Astrocyte (in vitro differentiated cells and primary cell): Measurements from ENCODE around the gene TRIP13. TPM values are rescaled to one million over a fixed set of nuclear protein-coding genes. Genes with fewer than 3 reads are reported as not detected.

ENCODE experiments used
- DNase-seq: peaks from one replicate; pipeline ENCODE4 v3.0.0-alpha.2; 2010; ENCODE audit warnings: low read depth
- FAIRE-seq: peaks from 2 replicates; lab custom pipeline; 2011; peaks lifted over from hg19 to GRCh38; lab: Jason Lieb, UNC
- H2AFZ ChIP-seq: 2 replicates; pipeline ENCODE4 v1.6.0; 2012; ENCODE audit warnings: low read depth, low read length, inconsistent platforms
- H3K27ac ChIP-seq: 2 replicates; pipeline ENCODE4 v1.5.1; 2011; ENCODE audit warnings: low read depth, low read length, inconsistent platforms
- H3K27me3 ChIP-seq: 2 replicates; pipeline ENCODE4 v1.6.0; 2011; ENCODE audit warnings: low read length, inconsistent platforms; ENCODE audit not compliant: insufficient read depth
- H3K36me3 ChIP-seq: 2 replicates; pipeline ENCODE4 v1.5.1; 2011; ENCODE audit warnings: low read length, inconsistent platforms; ENCODE audit not compliant: insufficient read depth
- H3K4me1 ChIP-seq: 2 replicates; pipeline ENCODE4 v1.5.1; 2011; ENCODE audit warnings: low read length, inconsistent platforms; ENCODE audit not compliant: insufficient read depth
- H3K4me2 ChIP-seq: 2 replicates; pipeline ENCODE4 v1.6.0; 2012; ENCODE audit warnings: low read length, inconsistent platforms
- H3K4me3 ChIP-seq: 2 replicates; pipeline ENCODE4 v1.5.1; 2011; ENCODE audit warnings: low read depth, mild to moderate bottlenecking, low read length, inconsistent platforms; ENCODE audit not compliant: insufficient read depth
- H3K79me2 ChIP-seq: 2 replicates; pipeline ENCODE4 v1.6.0; 2012; ENCODE audit warnings: mild to moderate bottlenecking, low read length, inconsistent platforms; ENCODE audit not compliant: insufficient read depth
- H3K9ac ChIP-seq: 2 replicates; pipeline ENCODE4 v1.6.0; 2012; ENCODE audit warnings: mild to moderate bottlenecking, low read length, inconsistent platforms
- H3K9me3 ChIP-seq: 2 replicates; pipeline ENCODE4 v1.5.1; 2012; ENCODE audit warnings: low read depth, mild to moderate bottlenecking, low read length, inconsistent platforms; ENCODE audit not compliant: insufficient read depth
- H4K20me1 ChIP-seq: 2 replicates; pipeline ENCODE4 v1.6.0; 2012; ENCODE audit warnings: low read length, inconsistent platforms; ENCODE audit not compliant: insufficient read depth
- H3K27ac Mint-ChIP-seq: one replicate; pipeline ENCODE4 v1.8.0; 2021; ENCODE audit warnings: mild to moderate bottlenecking, mixed read lengths; ENCODE audit not compliant: unreplicated experiment
- H3K27me3 Mint-ChIP-seq: one replicate; pipeline ENCODE4 v1.8.0; 2021; ENCODE audit warnings: low read depth, mixed read lengths; ENCODE audit not compliant: unreplicated experiment
- H3K36me3 Mint-ChIP-seq: one replicate; pipeline ENCODE4 v1.8.0; 2021; ENCODE audit warnings: low read depth, mixed read lengths; ENCODE audit not compliant: unreplicated experiment
- H3K4me1 Mint-ChIP-seq: one replicate; pipeline ENCODE4 v1.8.0; 2021; ENCODE audit warnings: low read depth, mixed read lengths; ENCODE audit not compliant: unreplicated experiment
- H3K4me3 Mint-ChIP-seq: one replicate; pipeline ENCODE4 v1.8.0; 2021; ENCODE audit warnings: mild to moderate bottlenecking, moderate library complexity, mixed read lengths; ENCODE audit not compliant: unreplicated experiment
- H3K9me3 Mint-ChIP-seq: one replicate; pipeline ENCODE4 v1.8.0; 2021; ENCODE audit warnings: mild to moderate bottlenecking, mixed read lengths; ENCODE audit not compliant: unreplicated experiment
- CTCF ChIP-seq: IDR thresholded peaks from 2 replicates; pipeline ENCODE4 v1.5.1; 2011; ENCODE audit warnings: low read depth, mild to moderate bottlenecking, inconsistent platforms, low read length, moderate library complexity; ENCODE audit not compliant: insufficient read depth
- EZH2 ChIP-seq: IDR thresholded peaks from 2 replicates; pipeline ENCODE4 v1.6.1; 2012; ENCODE audit warnings: mild to moderate bottlenecking, low read length, inconsistent platforms; ENCODE audit not compliant: insufficient read depth
- total RNA-seq: library from RNA; stranded (reverse); gene quantifications from 2 replicates; pipeline ENCODE4 v1.2.1, GENCODE V29; 2021

The TRIP13 gene
- total RNA-seq, 1 donor from 2014 or later, result 7.3 TPM

- Histone ChIP-seq H2AFZ (no peak overlapping the region), H3K9ac (peak overlapping the region; percentile 87)
Observed at GRCh38 chr5:893711-894110, 1.0 kb downstream of the TRIP13 start.

GRCh38 chr5:900781-901180 is 8.1 kb downstream of the TRIP13 start:
- Histone ChIP-seq H3K36me3 (peaks cover 14% of the 10 kb centered on the region), H3K4me2 (no peak overlapping the region), H3K27ac (no peak overlapping the region), H3K4me3 (no peak overlapping the region), H3K79me2 (no peaks in the 10 kb centered on the region), H2AFZ (no peak overlapping the region), H3K4me1 (no peaks in the 10 kb centered on the region), H3K9ac (no peak overlapping the region), H3K27me3 (no peaks in the 10 kb centered on the region), H3K9me3 (no peaks in the 10 kb centered on the region), H4K20me1 (peaks cover 8% of the 10 kb centered on the region)
- Mint-ChIP-seq H3K4me1 (no peaks in the 10 kb centered on the region), H3K27me3 (no peaks in the 10 kb centered on the region), H3K27ac (no peak overlapping the region), H3K36me3 (no peaks in the 10 kb centered on the region), H3K9me3 (no peaks in the 10 kb centered on the region), H3K4me3 (no peak overlapping the region)
- FAIRE-seq (no peak), DNase-seq (no peak)
- TF ChIP-seq CTCF (no peak), EZH2 (no peak)

More at GRCh38 chr5:893711-894110, 1.0 kb downstream of the TRIP13 start:
- Mint-ChIP-seq H3K27ac (no peak overlapping the region), H3K27me3 (no peaks in the 10 kb centered on the region), H3K4me1 (peaks cover 12% of the 10 kb centered on the region), H3K9me3 (no peaks in the 10 kb centered on the region), H3K36me3 (peaks cover 4% of the 10 kb centered on the region), H3K4me3 (peak overlapping the region; percentile 83)
- FAIRE-seq (no peak), DNase-seq (no peak)
- no peaks in the 10 kb centered on the region for H3K9me3 ChIP-seq
- H4K20me1 ChIP-seq, result peaks cover 19% of the 10 kb centered on the region
- H3K27me3 ChIP-seq, result no peaks in the 10 kb centered on the region
- peaks cover 23% of the 10 kb centered on the region for H3K4me1 ChIP-seq
- peak overlapping the region; percentile 89 for H3K27ac ChIP-seq
- TF ChIP-seq EZH2 (no peak), CTCF (no peak)
- peak overlapping the region; percentile 82 for H3K4me3 ChIP-seq
- H3K4me2 ChIP-seq, result peak overlapping the region; percentile 99
- H3K36me3 ChIP-seq, result peaks cover 14% of the 10 kb centered on the region
- peaks cover 61% of the 10 kb centered on the region for H3K79me2 ChIP-seq

GRCh38 chr5:902129-902916 is 9.6 kb downstream of the TRIP13 start:
- Histone ChIP-seq H3K36me3 (peaks cover 13% of the 10 kb centered on the region), H3K9ac (no peak overlapping the region), H3K27me3 (no peaks in the 10 kb centered on the region), H3K4me2 (no peak overlapping the region), H4K20me1 (peaks cover 8% of the 10 kb centered on the region), H2AFZ (no peak overlapping the region), H3K79me2 (no peaks in the 10 kb centered on the region), H3K9me3 (no peaks in the 10 kb centered on the region), H3K27ac (no peak overlapping the region), H3K4me3 (no peak overlapping the region), H3K4me1 (no peaks in the 10 kb centered on the region)
- Mint-ChIP-seq H3K9me3 (no peaks in the 10 kb centered on the region), H3K4me1 (no peaks in the 10 kb centered on the region), H3K27me3 (no peaks in the 10 kb centered on the region), H3K4me3 (no peak overlapping the region), H3K36me3 (peaks cover 3% of the 10 kb centered on the region), H3K27ac (no peak overlapping the region)
- DNase-seq (no peak), FAIRE-seq (no peak)
- TF ChIP-seq EZH2 (no peak), CTCF (no peak)
